CD4-positive, alpha-beta T cell (primary cell): ENCODE results near the gene PSMD5. TPM values are rescaled to one million over a fixed set of nuclear protein-coding genes. Genes with fewer than 3 reads are reported as not detected.
A peak's percentile ranks its signal among the peaks of the same experiment; 100 is the strongest.

ENCODE experiments used
- ATAC-seq: fragments of 200-7000 bp; cut with Tn5 transposase; one replicate; pipeline ENCODE4 v1.10.0; 2022; ENCODE audit warnings: mild to moderate bottlenecking; ENCODE audit not compliant: poor library complexity
- CTCF ChIA-PET: fragments of 350-600 bp; sonication (Branson Sonifier 250); formaldehyde crosslinking; loops from one replicate; lab custom pipeline; 2021; ENCODE audit warnings: antibody characterized with exemption, inconsistent platforms; lab: Charles Lee
- POLR2A ChIA-PET: fragments of 350-600 bp; sonication (Branson Sonifier 250); formaldehyde crosslinking; loops from one replicate; lab custom pipeline; 2021; ENCODE audit warnings: antibody characterized with exemption, inconsistent platforms; lab: Charles Lee
- DNase-seq, 14 experiments: peaks; one replicate each; pipeline ENCODE4 v3.0.0-alpha.2; 2013 to 2020; ENCODE audit warnings: mixed read lengths in 2 of 14
- H3K27ac ChIP-seq, 2 donors: one replicate each; pipeline versions ENCODE4 v1.5.1 to v1.7.0; 2013; ENCODE audit warnings: low read length in 2 of 2, low read depth in 1 of 2, mild to moderate bottlenecking in 1 of 2
- H3K27me3 ChIP-seq, 2 experiments: 1 replicate in 1 of 2; 2 replicates in 1 of 2; pipeline versions ENCODE4 v1.6.1 to v1.7.0; 2013; ENCODE audit warnings: low read length in 2 of 2, control low read depth in 1 of 2, mild to moderate bottlenecking in 1 of 2, moderate library complexity in 1 of 2; ENCODE audit not compliant: insufficient read depth in 2 of 2, control insufficient read depth in 1 of 2
- H3K36me3 ChIP-seq: one replicate; pipeline ENCODE4 v1.6.1; 2013; ENCODE audit warnings: low read length, control low read depth; ENCODE audit not compliant: insufficient read depth
- H3K4me1 ChIP-seq: one replicate; pipeline ENCODE4 v1.6.1; 2013; ENCODE audit warnings: low read length, control low read depth; ENCODE audit not compliant: insufficient read depth
- H3K4me3 ChIP-seq: one replicate; pipeline ENCODE4 v1.5.1; 2013; ENCODE audit warnings: mild to moderate bottlenecking, low read length, moderate library complexity
- H3K9me3 ChIP-seq, 2 experiments: 1 replicate in 1 of 2; 2 replicates in 1 of 2; pipeline versions ENCODE4 v1.6.1 to v1.7.0; 2013; ENCODE audit warnings: low read length in 2 of 2, mild to moderate bottlenecking in 2 of 2, control low read depth in 1 of 2, moderate library complexity in 1 of 2; ENCODE audit not compliant: control insufficient read depth in 1 of 2, insufficient read depth in 1 of 2
- H3K27ac Mint-ChIP-seq: one replicate; pipeline ENCODE4 v1.8.0; 2020; ENCODE audit warnings: mixed read lengths
- H3K27me3 Mint-ChIP-seq: one replicate; pipeline ENCODE4 v1.8.0; 2021; ENCODE audit warnings: mixed read lengths
- H3K36me3 Mint-ChIP-seq: one replicate; pipeline ENCODE4 v1.8.0; 2021; ENCODE audit warnings: low read depth, mixed read lengths
- H3K4me1 Mint-ChIP-seq: one replicate; pipeline ENCODE4 v1.8.0; 2021; ENCODE audit warnings: low read depth, mixed read lengths
- H3K4me3 Mint-ChIP-seq: one replicate; pipeline ENCODE4 v1.8.0; 2020; ENCODE audit warnings: mild to moderate bottlenecking, mixed read lengths
- H3K9me3 Mint-ChIP-seq: one replicate; pipeline ENCODE4 v1.8.0; 2020; ENCODE audit warnings: mixed read lengths
- CTCF ChIP-seq: fragments of 200-600 bp; IDR thresholded peaks from one replicate; pipeline ENCODE4 v1.8.0; 2022; ENCODE audit warnings: antibody characterized with exemption, mild to moderate bottlenecking
- intact Hi-C, 2 experiments: fragments of 100-400 bp; cut with DNase I in 1 of 2; cut with micrococcal nuclease in 1 of 2; formaldehyde crosslinking; loops; one replicate each; pipeline versions ENCODE4 v1.15.1 to v1.9.0; 2023 to 2025; cut with DNase I, micrococcal nuclease
- total RNA-seq, 174 experiments: library from RNA in 2 of 174; stranded (reverse) in 2 of 174; gene quantifications; one replicate each; pipeline ENCODE4 v1.2.3 and lab custom pipeline; 2021 to 2026

The PSMD5 gene
- total RNA-seq, 2 experiments from 2014 or later = 35.4 to 44.3 TPM

- H3K27me3 Mint-ChIP-seq = no peaks in the 10 kb centered on the region
- peaks cover 88% of the 10 kb centered on the region for H3K36me3 Mint-ChIP-seq
- POLR2A ChIA-PET = interaction anchor here (1.0 kb wide), 1 partner anchor 158 kb away, joined by 3 read pairs; no protein-coding TSS in a partner anchor
- no peaks in the 10 kb centered on the region for H3K4me1 ChIP-seq
- H3K36me3 ChIP-seq = peaks cover 84% of the 10 kb centered on the region
- H3K27ac ChIP-seq = no peak overlapping the region
- CTCF ChIA-PET = interaction anchor here (1.7 to 2.6 kb wide), 2 partner anchors 9 to 17 kb away, joined by 5 read pairs; no protein-coding TSS in a partner anchor
- no peak overlapping the region for H3K27ac Mint-ChIP-seq
- no peak for DNase-seq
- intact Hi-C loops = loop anchor here in 1 of 2 experiments (5.0 kb wide), 1 partner anchor 189 kb away; no protein-coding TSS in a partner anchor
- no peaks in the 10 kb centered on the region for H3K9me3 ChIP-seq
- H3K4me3 ChIP-seq = no peak overlapping the region
- TF ChIP-seq CTCF = no peak
- H3K9me3 Mint-ChIP-seq = no peaks in the 10 kb centered on the region
- H3K4me3 Mint-ChIP-seq = no peak overlapping the region
- peaks cover 4% of the 10 kb centered on the region for H3K4me1 Mint-ChIP-seq
- H3K27me3 ChIP-seq = no peaks in the 10 kb centered on the region
- ATAC-seq = no peak
These were observed 69.5 kb downstream of the PSMD5 start for GRCh38 chr9:120773256-120773655.

- intact Hi-C loops = loop anchor here in 1 of 2 experiments (5.0 kb wide), 1 partner anchor 191 kb away; no protein-coding TSS in a partner anchor
- ChIA-PET CTCF (no interaction called here), POLR2A (no interaction called here)
- no peaks in the 10 kb centered on the region for H3K4me1 ChIP-seq
- no peaks in the 10 kb centered on the region for H3K27me3 ChIP-seq
- Mint-ChIP-seq H3K4me1 (peaks cover 4% of the 10 kb centered on the region), H3K27me3 (no peaks in the 10 kb centered on the region), H3K4me3 (no peak overlapping the region), H3K9me3 (no peaks in the 10 kb centered on the region), H3K36me3 (peaks cover 88% of the 10 kb centered on the region), H3K27ac (no peak overlapping the region)
- no peak overlapping the region for H3K4me3 ChIP-seq
- TF ChIP-seq CTCF = no peak
- H3K36me3 ChIP-seq = peaks cover 83% of the 10 kb centered on the region
- H3K27ac ChIP-seq = no peak overlapping the region
- DNase-seq (peak in 2 of 14 experiments; percentile 15 to 23), ATAC-seq (no peak)
- H3K9me3 ChIP-seq = no peaks in the 10 kb centered on the region
These were observed 71.8 kb downstream of the PSMD5 start for GRCh38 chr9:120770931-120771330.

- no peak overlapping the region for H3K4me3 ChIP-seq
- no peak overlapping the region for H3K27ac ChIP-seq
- no peaks in the 10 kb centered on the region for H3K4me1 ChIP-seq
- TF ChIP-seq CTCF = no peak
- H3K27me3 Mint-ChIP-seq = no peaks in the 10 kb centered on the region
- H3K9me3 Mint-ChIP-seq = no peaks in the 10 kb centered on the region
- H3K4me3 Mint-ChIP-seq = no peak overlapping the region
- H3K27me3 ChIP-seq = no peaks in the 10 kb centered on the region
- no peaks in the 10 kb centered on the region for H3K4me1 Mint-ChIP-seq
- DNase-seq = no peak
- H3K9me3 ChIP-seq = no peaks in the 10 kb centered on the region
- ChIA-PET POLR2A (interaction anchor here (0.9 kb wide), 2 partner anchors 24 to 73 kb away, joined by 3 read pairs; partner anchors contain the start of genes FBXW2 and PSMD5), CTCF (no interaction called here)
- H3K36me3 Mint-ChIP-seq = peaks cover 91% of the 10 kb centered on the region
- ATAC-seq = peak; percentile 61
- intact Hi-C loops = no loop called here
- peaks cover 82% of the 10 kb centered on the region for H3K36me3 ChIP-seq
- no peak overlapping the region for H3K27ac Mint-ChIP-seq
These were observed 73.8 kb downstream of the PSMD5 start for GRCh38 chr9:120768886-120769285.
